Smooth muscle cell of the brain vasculature (primary cell): ENCODE measurements around the gene CDX1.

Experiments used
- DNase-seq: peaks from one replicate; pipeline ENCODE4 v3.0.0-alpha.2; 2012; ENCODE audit warnings: low read depth, low spot score

Gene CDX1

GRCh38 chr5:150131461-150131860 is 35.1 kb upstream of the CDX1 start:
- no peak for DNase-seq

GRCh38 chr5:150131978-150132694 is 34.4 kb upstream of the CDX1 start:
- no peak for DNase-seq

- no peak for DNase-seq
Measured at GRCh38 chr5:150132740-150133139, 33.8 kb upstream of the CDX1 start.

DNA sequence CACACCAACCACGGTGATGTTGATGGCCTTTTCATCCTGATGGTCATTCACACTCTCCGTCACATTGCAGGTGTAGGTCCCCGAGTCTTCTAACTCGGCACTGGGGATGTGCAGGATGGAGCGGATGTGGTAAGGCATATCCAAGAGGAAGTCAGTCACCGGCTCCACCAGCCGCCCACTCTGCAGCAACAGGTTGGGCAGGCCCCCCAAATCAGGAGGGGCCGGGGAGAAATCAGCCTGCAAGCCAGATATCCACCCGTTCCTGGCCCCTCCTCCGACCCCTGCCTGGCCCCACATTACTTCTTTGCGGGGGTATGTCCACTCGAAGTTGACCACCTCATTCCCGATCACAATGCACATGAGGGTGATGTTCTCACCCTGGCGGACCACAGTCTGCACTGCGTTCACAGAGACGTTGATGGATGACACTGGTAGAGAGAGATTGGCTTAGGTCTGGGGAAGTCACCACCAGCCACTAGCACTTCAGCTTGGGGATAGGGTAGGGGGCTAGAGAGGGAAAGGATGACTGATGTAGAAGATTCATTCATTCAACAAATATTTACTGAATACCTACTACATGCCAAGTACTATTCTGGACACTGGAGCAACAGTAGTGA is 32.9 kb upstream of the CDX1 start:
- no peak for DNase-seq

DNA sequence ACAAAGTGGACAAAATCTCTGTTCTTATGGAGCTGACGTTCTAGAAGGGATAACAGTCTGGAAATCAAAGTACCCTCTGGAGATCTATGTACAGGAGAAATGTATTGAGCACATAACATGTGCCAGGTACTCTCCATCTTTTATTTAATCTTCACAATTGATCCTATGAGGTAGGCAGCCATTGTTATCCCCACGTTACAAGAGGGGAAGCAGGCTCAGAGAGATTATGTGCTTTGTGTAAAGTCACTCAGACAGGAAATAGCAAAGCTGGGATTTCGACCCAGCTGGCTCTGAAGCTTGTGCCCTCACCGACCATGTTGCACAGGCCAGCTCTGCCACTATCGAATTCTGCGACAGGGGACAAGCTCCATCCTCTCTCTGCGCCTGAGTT is 32.4 kb upstream of the CDX1 start:
- DNase-seq = no peak

DNA sequence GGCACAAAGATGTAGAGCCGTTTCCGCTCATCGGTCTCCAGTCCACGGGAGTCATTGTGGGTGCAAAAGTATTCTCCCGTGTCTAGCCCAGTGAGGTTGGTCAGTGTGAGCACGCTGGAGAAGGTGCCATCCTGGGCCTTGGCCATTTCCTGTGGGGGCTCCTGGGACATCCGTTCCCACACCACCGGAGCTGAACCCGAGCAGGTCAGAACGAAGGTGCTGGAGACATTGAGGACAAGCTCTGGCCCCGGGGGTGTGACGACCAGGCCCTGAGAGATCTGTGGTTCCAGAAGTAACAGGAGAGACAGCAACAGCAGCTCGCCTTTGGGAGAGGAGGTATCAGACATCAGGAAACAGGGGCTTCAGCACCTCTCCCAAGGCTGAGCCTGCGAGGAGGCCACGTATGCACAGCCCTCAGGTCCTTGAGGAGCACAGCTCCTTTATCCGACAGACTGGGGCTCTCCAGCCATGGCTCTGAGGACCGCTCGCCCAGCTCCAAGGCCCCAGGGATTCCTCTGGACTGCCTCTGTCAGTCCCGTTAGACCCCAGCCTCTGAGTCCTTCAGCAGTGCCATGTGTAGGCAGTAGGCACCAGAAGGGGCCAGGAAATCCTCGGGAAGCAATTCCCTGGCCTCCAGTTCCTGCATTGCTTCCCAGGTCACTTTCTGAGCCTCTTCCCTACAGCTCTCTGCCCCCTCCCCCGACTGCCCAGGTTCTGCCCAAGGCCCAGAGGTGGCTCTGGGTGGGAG is 30.8 kb upstream of the CDX1 start:
- DNase-seq = no peak

DNA sequence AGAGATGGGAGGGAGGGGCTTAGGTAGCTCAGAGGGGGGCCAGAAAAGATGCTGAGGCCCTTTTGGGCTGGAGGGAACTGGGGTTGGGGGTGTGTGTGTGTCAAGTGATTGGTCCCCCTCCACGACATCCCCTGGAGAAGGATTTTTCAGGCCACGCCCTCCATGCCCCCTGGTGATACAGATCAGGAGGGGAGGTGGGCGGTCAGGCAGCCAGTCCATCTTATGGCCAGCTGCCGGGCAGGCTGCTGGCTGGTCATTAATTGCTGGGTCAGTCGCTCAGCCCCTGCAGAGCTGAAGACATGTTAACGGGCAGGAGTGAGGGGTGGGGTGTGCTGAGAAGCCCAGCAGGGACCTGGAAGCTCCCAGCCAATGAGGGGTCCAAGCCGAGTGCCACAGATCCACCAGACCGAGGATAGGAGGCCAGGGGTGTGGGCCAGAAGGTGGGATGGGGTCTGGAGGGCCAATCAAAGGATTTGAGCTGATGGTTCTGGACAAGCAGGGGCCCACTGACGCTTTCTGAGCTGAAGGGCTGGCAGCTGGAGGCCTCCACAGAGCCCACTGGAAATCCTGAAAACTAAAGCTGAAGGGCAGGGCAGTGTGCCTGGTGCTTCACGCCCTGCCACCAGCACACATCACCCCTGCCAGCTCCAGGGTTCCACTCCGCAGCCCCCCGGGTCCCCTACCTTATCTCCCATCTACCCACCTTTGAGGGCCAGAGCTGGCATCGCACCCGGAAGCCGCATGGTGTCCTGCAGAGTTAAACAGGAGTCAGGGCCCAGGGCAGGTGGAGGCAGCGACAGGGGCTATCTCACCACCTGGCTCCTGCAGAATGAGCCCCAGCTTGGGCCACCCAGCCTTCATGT is 30.0 kb upstream of the CDX1 start:
- DNase-seq = no peak

DNA sequence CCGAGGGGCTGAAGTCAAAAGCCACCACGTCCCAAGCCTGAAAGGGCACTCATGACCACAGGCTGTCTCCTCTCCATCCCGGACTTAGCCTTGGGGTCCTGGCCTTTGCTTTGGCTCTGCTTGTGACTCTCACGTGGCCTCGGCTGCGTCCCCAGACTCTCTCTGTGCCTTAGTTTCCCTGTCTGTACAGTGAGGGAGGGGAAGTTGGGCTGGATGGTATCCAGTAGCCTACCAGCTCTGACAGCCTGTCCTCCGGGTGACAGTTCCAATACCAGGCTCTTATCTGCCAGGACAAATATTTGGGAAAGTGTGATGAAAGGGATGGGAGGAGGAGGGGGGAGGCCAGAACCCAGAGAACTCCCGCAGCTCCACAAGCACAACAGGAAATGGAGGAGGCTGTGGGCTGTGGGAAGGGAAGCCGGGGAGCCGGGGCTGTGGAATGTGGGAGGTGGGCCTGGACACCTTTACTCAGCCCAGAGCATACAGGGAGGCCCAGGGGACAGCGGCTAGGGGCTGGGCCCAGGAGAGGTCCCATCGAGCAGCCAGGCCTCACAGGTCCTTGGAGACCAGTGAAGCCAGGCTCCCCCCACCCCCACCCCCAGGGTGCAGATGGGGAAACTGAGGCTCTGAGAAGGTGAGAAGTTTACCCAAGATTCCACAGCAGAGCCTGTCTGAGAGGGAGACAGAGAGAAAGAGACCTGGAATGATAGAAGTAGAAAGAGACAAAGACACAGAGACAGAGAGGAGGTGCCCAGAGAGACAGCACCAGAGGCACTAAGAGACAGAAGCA is 29.2 kb upstream of the CDX1 start:
- no peak for DNase-seq

GRCh38 chr5:150137997-150138396 is 28.6 kb upstream of the CDX1 start:
- no peak for DNase-seq

DNA sequence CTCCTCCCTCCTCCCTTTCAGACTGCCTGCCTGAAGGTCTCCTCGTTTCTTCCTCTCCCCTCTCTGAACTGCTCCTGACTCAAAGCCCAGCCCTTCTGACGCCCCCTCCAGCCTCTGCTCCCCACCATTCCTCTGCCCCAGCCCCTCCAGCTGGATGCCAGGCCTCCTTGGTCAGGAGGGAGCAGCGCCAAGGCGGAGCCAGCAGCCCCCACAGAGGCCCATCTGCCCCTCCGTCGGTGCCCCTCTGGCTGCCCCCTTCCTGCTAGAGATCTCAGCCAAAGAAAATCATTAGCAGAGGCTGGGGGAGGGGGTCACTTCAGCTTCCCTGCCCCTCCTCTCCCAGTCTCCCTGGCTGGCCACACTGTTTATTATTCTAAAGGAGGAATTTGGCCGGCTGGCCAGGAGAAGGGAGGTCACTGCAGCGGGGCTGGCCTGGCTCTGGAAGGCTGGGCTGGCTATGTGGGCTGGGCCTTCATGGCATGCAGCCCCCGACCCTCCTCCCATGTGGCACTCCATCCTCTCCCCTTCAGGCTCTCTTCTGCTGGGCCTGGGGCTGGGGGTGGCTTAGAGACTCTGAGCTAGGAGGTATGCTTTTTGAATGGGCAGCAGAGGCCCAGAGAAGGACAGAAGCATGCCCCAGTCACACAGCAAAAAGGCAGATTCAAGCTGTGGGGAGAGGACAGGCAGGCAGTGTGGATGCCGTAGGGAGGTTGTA is 27.9 kb upstream of the CDX1 start:
- peak; percentile 90 for DNase-seq

DNA sequence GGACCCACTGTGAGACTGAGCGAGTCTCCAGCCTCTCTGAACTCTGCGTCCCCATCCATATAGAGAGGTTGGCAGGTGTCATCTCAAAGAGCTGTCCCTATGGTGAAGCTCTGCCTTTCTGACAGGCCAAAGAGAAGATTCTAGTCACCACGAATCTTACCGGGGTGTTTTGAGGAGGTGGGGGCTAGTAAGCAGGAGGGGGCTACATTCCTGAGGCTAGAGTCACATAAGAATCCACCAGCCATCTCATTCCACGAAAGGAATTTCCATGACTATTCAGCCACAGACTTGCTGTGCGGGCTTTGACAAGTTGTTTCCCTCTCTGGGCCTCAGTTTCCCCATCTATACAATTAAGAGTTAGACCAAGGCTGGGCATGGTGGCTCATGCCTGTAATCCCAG is 27.2 kb upstream of the CDX1 start:
- DNase-seq = no peak

DNA sequence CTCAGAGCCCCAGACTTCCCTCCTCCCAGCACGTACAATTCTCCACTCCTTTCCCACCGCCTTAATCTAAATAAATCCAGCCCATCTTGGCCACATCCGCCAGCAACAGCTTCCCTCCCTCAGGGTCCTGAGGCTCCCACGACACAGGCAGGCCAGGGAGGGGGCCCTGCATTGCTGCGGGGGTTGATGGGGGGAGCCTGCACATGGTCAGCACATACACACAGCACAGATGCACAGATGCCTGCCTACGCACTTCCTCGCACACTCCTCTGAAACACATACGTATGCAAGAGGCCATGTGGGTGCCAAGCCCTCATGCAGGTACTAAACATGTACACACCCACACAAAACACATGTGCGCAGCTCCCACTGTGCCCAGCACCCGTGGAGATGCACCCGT is 25.7 kb upstream of the CDX1 start:
- DNase-seq = no peak

GRCh38 chr5:150141544-150142184 is 24.9 kb upstream of the CDX1 start:
- no peak for DNase-seq

DNA sequence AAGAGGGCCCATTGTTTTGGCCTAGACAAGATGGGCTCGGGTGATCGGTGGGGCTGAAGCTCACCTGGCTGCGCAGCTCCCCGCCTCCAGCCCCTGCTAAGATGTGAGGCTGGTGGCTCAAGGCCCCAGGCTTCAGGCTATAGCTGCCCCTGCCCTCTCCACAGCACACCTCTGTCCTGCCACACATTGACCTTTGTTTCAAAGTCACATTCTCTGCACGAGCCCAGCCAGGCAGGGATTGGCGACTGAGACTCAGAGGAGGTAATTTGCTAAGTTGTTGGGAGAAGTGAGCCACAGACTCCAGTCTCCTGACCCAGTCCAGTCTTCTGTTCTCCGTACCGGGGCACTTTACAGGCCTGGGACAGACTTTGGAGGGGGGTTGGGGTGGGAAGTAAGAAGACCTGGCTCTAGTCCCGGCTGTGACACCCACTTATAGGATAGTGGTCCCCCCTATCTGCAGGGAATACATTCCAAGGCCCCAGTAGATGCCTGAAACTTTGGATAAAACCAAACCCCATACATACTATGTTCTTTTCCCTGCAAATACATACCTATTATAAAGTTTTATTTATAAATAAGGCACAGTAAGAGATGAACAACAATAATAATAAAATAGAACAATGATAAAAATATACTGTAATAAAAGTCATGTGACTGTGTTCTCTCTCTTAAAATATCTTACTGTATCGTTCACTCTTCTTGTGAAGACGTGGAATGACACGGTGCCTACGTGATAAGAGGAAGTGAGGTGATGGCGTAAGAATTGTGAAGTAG is 24.2 kb upstream of the CDX1 start:
- DNase-seq = no peak

- DNase-seq = no peak
Measured at GRCh38 chr5:150142959-150143349, 23.6 kb upstream of the CDX1 start.

DNA sequence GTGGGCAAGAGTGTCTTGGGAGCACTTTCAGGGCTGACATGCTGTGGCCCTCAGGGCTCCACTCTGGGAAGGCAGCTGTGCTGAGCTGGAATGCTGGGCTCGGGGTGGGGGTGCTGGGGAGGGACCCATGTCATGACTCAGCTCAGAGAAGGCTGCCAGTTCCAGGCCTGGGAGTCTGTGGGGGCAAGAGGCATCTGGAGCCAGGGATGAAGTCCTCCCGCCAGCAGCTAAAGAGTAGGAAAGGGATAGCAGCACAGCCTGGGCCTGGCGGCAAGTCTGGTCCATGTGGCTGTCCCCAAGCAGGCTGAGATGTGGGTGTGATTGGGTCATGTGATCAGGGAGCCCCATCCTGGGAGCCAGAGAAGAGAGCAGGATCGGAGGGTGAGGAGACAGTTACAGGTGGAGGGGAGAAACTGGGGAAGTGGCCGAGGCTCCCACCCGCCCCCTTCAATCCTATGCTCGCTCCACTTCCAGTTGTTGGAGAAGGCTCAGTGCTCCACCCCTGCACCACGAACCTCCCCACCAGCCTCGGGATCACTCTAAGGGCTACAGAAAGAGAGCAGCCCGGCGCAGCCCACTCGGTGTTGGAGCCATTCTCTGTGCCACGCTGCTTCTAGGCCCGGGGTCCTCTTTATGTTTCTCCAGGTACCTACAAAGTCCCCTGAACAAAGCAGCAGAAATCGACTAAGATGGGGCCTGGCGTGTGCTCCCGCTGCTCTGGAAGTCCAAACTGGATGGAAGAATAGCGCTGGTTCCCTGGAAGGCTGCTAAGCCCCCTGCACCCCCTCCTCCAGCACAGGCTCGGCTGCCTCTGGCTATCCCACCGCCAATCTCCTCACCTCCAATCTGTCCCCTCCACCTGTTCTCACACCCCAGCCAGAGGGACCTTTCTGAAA is 23.0 kb upstream of the CDX1 start:
- DNase-seq = no peak

DNA sequence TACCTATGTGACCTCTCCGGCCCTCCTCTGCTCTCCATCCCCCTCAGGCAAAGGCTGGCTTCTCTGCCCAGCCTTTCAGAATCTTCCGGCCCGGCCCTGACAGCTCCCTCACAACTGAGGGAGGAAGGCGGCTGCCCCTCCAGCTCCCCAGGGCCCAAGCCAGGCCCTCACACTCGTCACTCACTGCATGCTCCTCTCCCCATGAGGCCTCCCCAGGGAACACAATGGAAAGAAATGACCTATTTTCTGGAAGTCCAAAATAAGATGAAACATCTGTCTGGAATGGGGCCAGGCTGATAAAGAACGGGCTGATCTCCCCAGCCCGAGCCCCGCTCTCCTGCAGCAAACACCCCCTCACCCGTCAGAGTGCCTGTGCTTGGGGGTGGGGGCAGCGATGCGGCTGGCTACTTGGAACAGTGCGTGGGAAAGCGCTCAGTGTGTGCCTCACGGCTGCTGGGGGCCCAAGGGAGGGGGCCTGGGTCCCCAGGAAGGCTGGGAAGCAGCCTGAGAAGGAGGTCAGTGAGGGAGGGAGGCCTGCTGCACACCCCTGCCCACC is 22.3 kb upstream of the CDX1 start:
- no peak for DNase-seq

GRCh38 chr5:150144879-150145278 is 21.7 kb upstream of the CDX1 start:
- no peak for DNase-seq
